A549 (cell line): ENCODE measurements around the gene NIN. TPM values are rescaled to one million over a fixed set of nuclear protein-coding genes. Genes with fewer than 3 reads are reported as not detected.

Experiments used
- polyA plus RNA-seq, 4 experiments: library from polyadenylated mRNA; depleted of rRNA in 3 of 4; stranded (reverse); fragments of >200 nt; fragmentation: RNase III in 1 of 4; extraction: RNeasy Plus Mini Kit Qiagen cat#74134 plus additional on column Dnase treatment in 1 of 4; gene quantifications; 2 replicates in 3 of 4; 3 replicates in 1 of 4; pipeline ENCODE4 v1.2.3, GENCODE V29; 2011 to 2017
- small RNA-seq, 6 experiments: library from RNA; depleted of rRNA; stranded (forward); fragments of <200 nt; gene quantifications; one replicate each; pipeline ENCODE3, GENCODE V24; 2012

Gene NIN
- polyA plus RNA-seq, 2 of the 4 experiments (the other 2 are of a cell fraction), result 12.4 to 19.5 TPM

Small RNAs within 50 kb of the gene (small RNA-seq; reads per million reads assigned to genes)
- 0 reads per million in 6 experiments for gene RF00593

Other genes with a start within 250 kb of the NIN start
- gene SAV1, start 162.9 kb downstream of the NIN start, polyA plus RNA-seq (2011; rRNA removed), result 20.1 and 20.3 TPM in 2 replicates
- 17.5 to 20.3 TPM (median 18.2 TPM) in 3 replicates for gene SAV1, start 162.9 kb downstream of the NIN start, polyA plus RNA-seq (2017; fragmentation: RNase III; extraction: RNeasy Plus Mini Kit Qiagen cat#74134 plus additional on column Dnase treatment)
- gene ABHD12B, start 40.9 kb upstream of the NIN start, polyA plus RNA-seq (2011; rRNA removed), result not detected in 2 replicates
- not detected in 3 replicates for gene ABHD12B, start 40.9 kb upstream of the NIN start, polyA plus RNA-seq (2017; fragmentation: RNase III; extraction: RNeasy Plus Mini Kit Qiagen cat#74134 plus additional on column Dnase treatment)
- gene PYGL, start 113.3 kb upstream of the NIN start, polyA plus RNA-seq (2011; rRNA removed), result 119 and 122 TPM in 2 replicates
- 95.9 to 112 TPM (median 112 TPM) in 3 replicates for gene PYGL, start 113.3 kb upstream of the NIN start, polyA plus RNA-seq (2017; fragmentation: RNase III; extraction: RNeasy Plus Mini Kit Qiagen cat#74134 plus additional on column Dnase treatment)